GM12878 (cell line): ENCODE data around the gene MACROD2.

Source experiments
- ATF3 ChIP-seq: IDR thresholded peaks from 2 replicates; pipeline ENCODE4 v1.6.1; 2011; ENCODE audit warnings: low read depth, mild to moderate bottlenecking, low read length, moderate library complexity, borderline replicate concordance; ENCODE audit errors: extremely low read depth
- CHD1 ChIP-seq: IDR thresholded peaks from 2 replicates; pipeline ENCODE4 v1.6.1; 2012; ENCODE audit warnings: low read depth, low read length, improper control_type of control experiment
- E4F1 ChIP-seq: fragments of 450-650 bp; IDR thresholded peaks from 2 replicates; pipeline ENCODE4 v1.6.1; 2018; ENCODE audit warnings: borderline replicate concordance, mild to moderate bottlenecking; ENCODE audit not compliant: partially characterized antibody
- LARP7 ChIP-seq: fragments of 450-650 bp; IDR thresholded peaks from 2 replicates; pipeline ENCODE4 v1.6.1; 2017; ENCODE audit warnings: mild to moderate bottlenecking
- MEF2A ChIP-seq: IDR thresholded peaks from 2 replicates; pipeline ENCODE4 v1.6.1; 2011; ENCODE audit warnings: low read depth, mild to moderate bottlenecking, low read length, moderate library complexity; ENCODE audit not compliant: insufficient read depth
- MTA3 ChIP-seq: IDR thresholded peaks from 2 replicates; pipeline ENCODE4 v1.6.1; 2012; ENCODE audit warnings: low read length, inconsistent platforms, borderline replicate concordance
- PBX3 ChIP-seq: IDR thresholded peaks from 2 replicates; pipeline ENCODE4 v1.6.1; 2011; ENCODE audit warnings: mild to moderate bottlenecking, low read depth, low read length, moderate library complexity; ENCODE audit not compliant: insufficient replicate concordance
- POLR2A ChIP-seq: IDR thresholded peaks from 2 replicates; pipeline ENCODE4 v1.6.1; 2011; ENCODE audit warnings: low read depth, mild to moderate bottlenecking, low read length
- RCOR1 ChIP-seq: conservative IDR thresholded peaks from 2 replicates; pipeline ENCODE4 v1.6.1; 2012; ENCODE audit warnings: low read depth, low read length, improper control_type of control experiment
- SREBF2 ChIP-seq: IDR thresholded peaks from 2 replicates; pipeline ENCODE4 v1.6.1; 2012; ENCODE audit warnings: mild to moderate bottlenecking, low read length
- YY1 ChIP-seq: IDR thresholded peaks from 2 replicates; pipeline ENCODE4 v1.6.1; 2011; ENCODE audit warnings: low read depth, mild to moderate bottlenecking, low read length
- TF ChIP-seq, protein P1 (sequence below), 3 experiments: IDR thresholded peaks in 2 of 3; conservative IDR thresholded peaks in 1 of 3; 2 replicates each; pipeline ENCODE4 v1.5.1; 2011; ENCODE audit warnings: low read depth in 3 of 3, low read length in 3 of 3, mild to moderate bottlenecking in 3 of 3, control low read depth in 2 of 3, moderate library complexity in 2 of 3, inconsistent platforms in 1 of 3, mixed read lengths in 1 of 3; ENCODE audit not compliant: control insufficient read depth in 2 of 3, insufficient read depth in 1 of 3; ENCODE audit errors: extremely low read depth in 1 of 3

- TF ChIP-seq LARP7 (no peak), RCOR1 (no peak), E4F1 (no peak), POLR2A (no peak), MTA3 (no peak), ATF3 (no peak), SREBF2 (no peak), PBX3 (no peak), YY1 (no peak), MEF2A (no peak), CHD1 (no peak)
- TF ChIP-seq, protein P1, sequence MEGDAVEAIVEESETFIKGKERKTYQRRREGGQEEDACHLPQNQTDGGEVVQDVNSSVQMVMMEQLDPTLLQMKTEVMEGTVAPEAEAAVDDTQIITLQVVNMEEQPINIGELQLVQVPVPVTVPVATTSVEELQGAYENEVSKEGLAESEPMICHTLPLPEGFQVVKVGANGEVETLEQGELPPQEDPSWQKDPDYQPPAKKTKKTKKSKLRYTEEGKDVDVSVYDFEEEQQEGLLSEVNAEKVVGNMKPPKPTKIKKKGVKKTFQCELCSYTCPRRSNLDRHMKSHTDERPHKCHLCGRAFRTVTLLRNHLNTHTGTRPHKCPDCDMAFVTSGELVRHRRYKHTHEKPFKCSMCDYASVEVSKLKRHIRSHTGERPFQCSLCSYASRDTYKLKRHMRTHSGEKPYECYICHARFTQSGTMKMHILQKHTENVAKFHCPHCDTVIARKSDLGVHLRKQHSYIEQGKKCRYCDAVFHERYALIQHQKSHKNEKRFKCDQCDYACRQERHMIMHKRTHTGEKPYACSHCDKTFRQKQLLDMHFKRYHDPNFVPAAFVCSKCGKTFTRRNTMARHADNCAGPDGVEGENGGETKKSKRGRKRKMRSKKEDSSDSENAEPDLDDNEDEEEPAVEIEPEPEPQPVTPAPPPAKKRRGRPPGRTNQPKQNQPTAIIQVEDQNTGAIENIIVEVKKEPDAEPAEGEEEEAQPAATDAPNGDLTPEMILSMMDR (IDR thresholded peaks at IDR 0.05 in 2 of 3, conservative IDR thresholded peaks at IDR 0.05 in 1 of 3; ENCODE audit: control insufficient read depth in 2 of 3, extremely low read depth in 1 of 3, insufficient read depth in 1 of 3, low read depth in 3 of 3, low read length in 3 of 3): no peak
Observed at GRCh38 chr20:15289337-15289736, 1294.0 kb downstream of the MACROD2 start.
